ENCODE data around the gene STX1B. TPM values are rescaled to one million over a fixed set of nuclear protein-coding genes. Genes with fewer than 3 reads are reported as not detected.

STX1B gene
- total RNA-seq, 4 donors from 2014 or later = 0.49 to 2.2 (median 0.90) TPM

DNA sequence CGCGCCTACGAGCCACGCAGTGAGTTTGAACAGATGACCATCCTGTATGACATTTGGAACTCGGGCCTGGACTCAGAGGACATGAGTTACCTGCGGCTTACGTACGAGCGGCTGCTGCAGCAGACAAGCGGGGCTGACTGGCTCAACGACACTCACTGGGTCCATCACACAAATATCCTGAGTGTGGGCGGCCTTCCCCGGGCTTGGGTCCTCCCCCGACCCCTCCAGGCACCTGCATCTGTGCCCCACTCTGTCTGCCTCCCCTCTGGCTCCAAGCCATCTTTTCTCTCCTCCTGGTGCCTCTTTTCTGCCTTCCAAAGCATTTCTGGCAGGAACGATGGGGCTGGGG is 30.4 kb downstream of the STX1B start:
- TF ChIP-seq CTCF (IDR thresholded peaks at IDR 0.05; ENCODE audit: low read depth) = no peak

DNA sequence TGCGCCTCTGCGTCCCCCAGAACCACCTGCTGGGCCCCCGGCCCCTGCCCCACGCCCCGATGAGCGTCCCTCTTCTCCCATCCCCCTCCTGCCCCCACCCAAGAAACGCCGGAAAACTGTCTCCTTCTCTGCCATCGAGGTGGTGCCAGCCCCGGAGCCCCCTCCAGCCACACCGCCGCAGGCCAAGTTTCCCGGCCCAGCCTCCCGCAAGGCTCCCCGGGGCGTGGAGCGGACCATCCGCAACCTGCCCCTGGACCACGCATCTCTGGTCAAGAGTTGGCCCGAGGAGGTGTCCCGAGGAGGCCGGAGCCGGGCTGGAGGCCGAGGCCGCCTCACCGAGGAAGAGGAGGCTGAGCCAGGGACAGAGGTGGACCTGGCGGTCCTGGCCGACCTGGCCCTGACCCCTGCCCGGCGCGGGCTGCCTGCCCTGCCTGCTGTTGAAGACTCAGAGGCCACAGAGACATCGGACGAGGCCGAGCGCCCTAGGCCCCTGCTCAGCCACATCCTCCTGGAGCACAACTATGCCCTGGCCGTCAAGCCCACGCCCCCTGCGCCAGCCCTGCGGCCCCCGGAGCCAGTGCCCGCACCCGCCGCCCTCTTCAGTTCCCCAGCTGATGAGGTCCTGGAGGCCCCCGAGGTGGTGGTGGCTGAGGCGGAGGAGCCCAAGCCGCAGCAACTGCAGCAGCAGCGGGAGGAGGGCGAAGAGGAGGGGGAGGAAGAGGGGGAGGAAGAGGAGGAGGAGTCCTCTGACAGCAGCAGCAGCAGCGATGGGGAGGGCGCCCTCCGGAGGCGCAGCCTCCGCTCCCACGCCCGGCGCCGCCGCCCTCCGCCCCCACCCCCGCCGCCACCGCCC is 31.0 kb downstream of the STX1B start:
- no peak for TF ChIP-seq CTCF (IDR thresholded peaks at IDR 0.05; ENCODE audit: low read depth)

GRCh38 chr16:30977502-30977901 is 32.9 kb downstream of the STX1B start:
- no peak for TF ChIP-seq CTCF (IDR thresholded peaks at IDR 0.05; ENCODE audit: low read depth)

GRCh38 chr16:30976486-30976885 is 34.0 kb downstream of the STX1B start:
- TF ChIP-seq CTCF (IDR thresholded peaks at IDR 0.05; ENCODE audit: low read depth) = no peak

DNA sequence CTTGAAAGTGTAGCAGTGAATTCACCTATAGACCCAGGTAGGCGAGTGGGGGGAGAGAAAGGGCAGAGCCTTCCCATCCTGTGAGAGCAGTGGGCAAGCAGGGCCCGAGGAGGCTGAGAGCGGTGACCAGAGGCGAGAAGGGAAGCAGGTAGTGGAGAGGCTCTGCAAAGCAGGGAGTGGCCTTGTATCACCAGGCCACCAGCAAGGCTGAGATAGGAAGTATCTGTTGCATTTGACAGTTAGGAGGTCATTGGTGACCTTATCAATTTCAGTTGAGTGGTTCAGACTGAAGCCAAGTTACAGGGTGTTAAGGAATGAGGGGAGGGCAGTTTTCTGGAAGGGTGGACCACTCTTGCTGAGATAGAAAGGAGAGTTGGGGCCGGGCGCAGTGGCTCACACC is 36.1 kb downstream of the STX1B start:
- no peak for TF ChIP-seq CTCF (IDR thresholded peaks at IDR 0.05; ENCODE audit: low read depth)

DNA sequence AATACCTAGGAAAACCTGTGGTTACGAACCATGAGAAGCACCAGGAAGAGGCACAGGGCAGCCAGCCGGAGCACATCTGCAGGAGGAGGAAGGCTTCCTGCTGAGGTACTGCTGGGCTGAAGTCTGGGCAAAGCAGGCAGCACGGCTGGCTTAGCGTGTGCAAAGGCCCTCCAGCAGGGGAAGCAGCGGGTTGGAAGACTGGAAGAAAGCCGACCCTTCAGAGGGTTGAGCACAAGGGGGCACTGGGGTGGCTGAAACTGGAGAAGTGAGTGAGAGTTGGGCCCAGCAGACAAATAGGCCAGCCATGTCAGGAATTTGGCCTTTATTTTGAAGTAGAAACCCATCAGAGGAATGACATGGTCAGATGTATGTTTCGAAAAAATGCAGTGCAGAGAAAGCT is 37.6 kb downstream of the STX1B start:
- no peak for TF ChIP-seq CTCF (IDR thresholded peaks at IDR 0.05; ENCODE audit: low read depth)

- TF ChIP-seq CTCF (IDR thresholded peaks at IDR 0.05; ENCODE audit: low read depth) = no peak
These were observed 39.1 kb downstream of the STX1B start for GRCh38 chr16:30971298-30971697.
